Measurements from ENCODE around the gene SLC16A4.

Gene SLC16A4

GRCh38 chr1:110338886-110339406, 51.9 kb downstream of the SLC16A4 start, which contains the start of gene RBM15:
TSS of gene RBM15 (plus strand) at chr1:110339377. CDS start at chr1:110339406, 29 bp downstream.
- no peak for TF ChIP-seq CTCF (conservative IDR thresholded peaks at IDR 0.05; ENCODE audit: low read depth, low read length)
- peak; percentile 100 for DNase-seq (ENCODE audit: low read depth)
- H3K4me3 ChIP-seq (ENCODE audit: low read length) = peak within 1 kb of the TSS; percentile 98

GRCh38 chr1:110338309-110338885, 52.4 kb downstream of the SLC16A4 start:
- peak; percentile 28 for TF ChIP-seq CTCF (conservative IDR thresholded peaks at IDR 0.05; ENCODE audit: low read depth, low read length)
- peak overlapping the region; percentile 83 for H3K4me3 ChIP-seq (ENCODE audit: low read length)
- peak; percentile 46 for DNase-seq (ENCODE audit: low read depth)

- TF ChIP-seq CTCF (conservative IDR thresholded peaks at IDR 0.05; ENCODE audit: low read depth, low read length) = no peak
- H3K4me3 ChIP-seq (ENCODE audit: low read length) = peak overlapping the region; percentile 83
- DNase-seq (ENCODE audit: low read depth) = no peak
Observed at GRCh38 chr1:110337704-110338308, 53.0 kb downstream of the SLC16A4 start.

- DNase-seq (ENCODE audit: low read depth) = no peak
- H3K4me3 ChIP-seq (ENCODE audit: low read length) = no peak overlapping the region
- no peak for TF ChIP-seq CTCF (conservative IDR thresholded peaks at IDR 0.05; ENCODE audit: low read depth, low read length)
Observed at GRCh38 chr1:110336300-110337039, 54.4 kb downstream of the SLC16A4 start.

- H3K4me3 ChIP-seq (ENCODE audit: low read length) = no peak overlapping the region
- TF ChIP-seq CTCF (conservative IDR thresholded peaks at IDR 0.05; ENCODE audit: low read depth, low read length) = no peak
- DNase-seq (ENCODE audit: low read depth) = no peak
Observed at GRCh38 chr1:110335265-110335664, 55.6 kb downstream of the SLC16A4 start.

GRCh38 chr1:110328700-110329099, 62.1 kb downstream of the SLC16A4 start:
- no peak for DNase-seq (ENCODE audit: low read depth)
- no peak overlapping the region for H3K4me3 ChIP-seq (ENCODE audit: low read length)
- no peak for TF ChIP-seq CTCF (conservative IDR thresholded peaks at IDR 0.05; ENCODE audit: low read depth, low read length)
